HG02763 (cell line): ENCODE results near the gene CHST3.

Experiments
- ATAC-seq: cut with Tn5 transposase; IDR thresholded peaks from one replicate; pipeline ENCODE4 v1.9.1; 2021; ENCODE audit warnings: mild to moderate bottlenecking, moderate library complexity; ENCODE audit not compliant: unreplicated experiment

The CHST3 gene

GRCh38 chr10:72050873-72051272 is 86.7 kb downstream of the CHST3 start:
- no peak for ATAC-seq

- no peak for ATAC-seq
Measured at GRCh38 chr10:72053690-72054089, 89.5 kb downstream of the CHST3 start.

- no peak for ATAC-seq
Measured at GRCh38 chr10:72056113-72056512, 91.9 kb downstream of the CHST3 start.

GRCh38 chr10:72056932-72057751 is 92.9 kb downstream of the CHST3 start:
- ATAC-seq = no peak

- no peak for ATAC-seq
Measured at GRCh38 chr10:72058347-72058898, 94.2 kb downstream of the CHST3 start.

GRCh38 chr10:72058989-72059842 is 95.0 kb downstream of the CHST3 start:
- no peak for ATAC-seq

- no peak for ATAC-seq
Measured at GRCh38 chr10:72059843-72060822, 95.9 kb downstream of the CHST3 start.

GRCh38 chr10:72061491-72061890 is 97.3 kb downstream of the CHST3 start:
- ATAC-seq = no peak

- no peak for ATAC-seq
Measured at GRCh38 chr10:72061930-72062329, 97.7 kb downstream of the CHST3 start.

GRCh38 chr10:72062382-72062781 is 98.2 kb downstream of the CHST3 start:
- ATAC-seq = no peak
